GM23338 (cell line): Measurements from ENCODE around the gene TMEM270. TPM values are rescaled to one million over a fixed set of nuclear protein-coding genes. Genes with fewer than 3 reads are reported as not detected.

Source experiments
- ATAC-seq: fragments of 200-7000 bp; cut with Tn5 transposase; 3 replicates; pipeline ENCODE4 v1.9.1; 2020
- DNase-seq: peaks from one replicate; pipeline ENCODE4 v3.0.0-alpha.2; 2015; ENCODE audit warnings: low spot score
- H2AFZ ChIP-seq: fragments of 200-600 bp; sonication (generic); 2 replicates; pipeline ENCODE4 v1.8.0; 2016; ENCODE audit warnings: antibody characterized with exemption, mild to moderate bottlenecking, moderate library complexity
- H3F3A ChIP-seq: fragments of 200-600 bp; sonication (generic); replicated peaks from 2 replicates; pipeline ENCODE4 v1.8.0; 2017; ENCODE audit warnings: antibody characterized with exemption, mixed run types, low read depth
- H3K27ac ChIP-seq: fragments of 200-600 bp; sonication (generic); 2 replicates; pipeline ENCODE4 v1.6.1; 2016; ENCODE audit warnings: low read depth
- H3K27me3 ChIP-seq: fragments of 200-600 bp; sonication (generic); 2 replicates; pipeline ENCODE4 v1.8.0; 2016; ENCODE audit warnings: mild to moderate bottlenecking, mixed run types, moderate library complexity; ENCODE audit not compliant: insufficient read depth
- H3K36me3 ChIP-seq: fragments of 200-600 bp; sonication (generic); 2 replicates; pipeline ENCODE4 v1.8.0; 2016; ENCODE audit warnings: mild to moderate bottlenecking; ENCODE audit not compliant: insufficient read depth
- H3K4me1 ChIP-seq: fragments of 200-600 bp; sonication (generic); 2 replicates; pipeline ENCODE4 v1.8.0; 2016; ENCODE audit warnings: mild to moderate bottlenecking, moderate library complexity; ENCODE audit not compliant: insufficient read depth
- H3K4me2 ChIP-seq: fragments of 200-600 bp; sonication (generic); 2 replicates; pipeline ENCODE4 v1.7.1; 2017; ENCODE audit warnings: mixed run types
- H3K4me3 ChIP-seq: fragments of 200-600 bp; sonication (generic); 2 replicates; pipeline ENCODE4 v1.6.1; 2016; ENCODE audit warnings: mixed run types
- H3K79me2 ChIP-seq: fragments of 200-600 bp; sonication (generic); replicated peaks from 2 replicates; pipeline ENCODE4 v1.8.0; 2017; ENCODE audit warnings: mild to moderate bottlenecking; ENCODE audit not compliant: insufficient read depth
- H3K9me2 ChIP-seq: fragments of 200-600 bp; sonication (generic); 2 replicates; pipeline ENCODE4 v1.8.0; 2017; ENCODE audit not compliant: insufficient read depth
- H4K20me1 ChIP-seq: fragments of 200-600 bp; sonication (generic); replicated peaks from 2 replicates; pipeline ENCODE4 v1.8.0; 2017; ENCODE audit warnings: mild to moderate bottlenecking; ENCODE audit not compliant: insufficient read depth
- H3K27ac Mint-ChIP-seq: 2 replicates; pipeline ENCODE4 v1.8.0; 2020; ENCODE audit warnings: inconsistent platforms, mild to moderate bottlenecking, moderate library complexity, mixed read lengths
- H3K27me3 Mint-ChIP-seq: 3 replicates; pipeline ENCODE4 v1.8.0; 2022; ENCODE audit warnings: low read depth, mild to moderate bottlenecking, moderate library complexity, mixed read lengths, inconsistent platforms; ENCODE audit not compliant: insufficient read depth, poor library complexity
- H3K36me3 Mint-ChIP-seq: 3 replicates; pipeline ENCODE4 v1.8.0; 2021; ENCODE audit warnings: low read depth, mild to moderate bottlenecking, inconsistent platforms, moderate library complexity, mixed read lengths
- H3K4me1 Mint-ChIP-seq: 3 replicates; pipeline ENCODE4 v1.8.0; 2020; ENCODE audit warnings: mild to moderate bottlenecking, inconsistent platforms, mixed read lengths
- H3K4me3 Mint-ChIP-seq: 3 replicates; pipeline ENCODE4 v1.8.0; 2021; ENCODE audit warnings: moderate library complexity, mild to moderate bottlenecking, inconsistent platforms, mixed read lengths
- H3K9me3 Mint-ChIP-seq: 3 replicates; pipeline ENCODE4 v1.8.0; 2020; ENCODE audit warnings: moderate library complexity, mild to moderate bottlenecking, inconsistent platforms, mixed read lengths
- EZH2phosphoT487 ChIP-seq: fragments of 200-600 bp; sonication (generic); IDR thresholded peaks from one replicate; pipeline ENCODE4 v1.8.1; 2018; ENCODE audit warnings: antibody characterized with exemption; ENCODE audit not compliant: unreplicated experiment
- JUNB ChIP-seq: IDR thresholded peaks from one replicate; pipeline ENCODE4 v1.6.1; 2016; ENCODE audit warnings: antibody characterized with exemption; ENCODE audit not compliant: unreplicated experiment
- REST ChIP-seq: IDR thresholded peaks from one replicate; pipeline ENCODE4 v1.6.1; 2018; ENCODE audit warnings: antibody characterized with exemption; ENCODE audit not compliant: unreplicated experiment
- STAT1 ChIP-seq: IDR thresholded peaks from one replicate; pipeline ENCODE4 v1.6.1; 2016; ENCODE audit warnings: antibody characterized with exemption; ENCODE audit not compliant: unreplicated experiment
- ZNF114 ChIP-seq: fragments of 250-450 bp; sonication (Bioruptor Pico); IDR thresholded peaks from 2 replicates; pipeline ENCODE4 v1.5.0; 2020; ENCODE audit warnings: mild to moderate bottlenecking, moderate library complexity
- ZNF331 ChIP-seq: fragments of 250-450 bp; sonication (Bioruptor Pico); IDR thresholded peaks from 2 replicates; pipeline ENCODE4 v1.5.0; 2020; ENCODE audit warnings: low read depth, mild to moderate bottlenecking, moderate library complexity
- ZNF462 ChIP-seq: fragments of 250-450 bp; sonication (Bioruptor Pico); IDR thresholded peaks from 2 replicates; pipeline ENCODE4 v1.5.0; 2020; ENCODE audit warnings: mild to moderate bottlenecking, moderate library complexity
- polyA plus RNA-seq: library from polyadenylated mRNA; unstranded; fragments of >200 nt; fragmentation: Nextera tagmentation; extraction: Ambion mirVana; gene quantifications from 2 replicates; pipeline ENCODE4 v1.2.1, GENCODE V29; 2016
- total RNA-seq: library from RNA; depleted of rRNA; stranded (reverse); fragments of >200 nt; shearing (Covaris generic); gene quantifications from 2 replicates; pipeline ENCODE4 v1.2.3, GENCODE V29; 2014

Gene TMEM270
- total and polyA plus RNA-seq, 2 experiments from 2014 or later = not detected

- no peak for TF ChIP-seq ZNF462 (CRISPR knock-in tag)
- TF ChIP-seq JUNB = no peak
Observed at GRCh38 chr7:73865738-73866445, 4.9 kb downstream of the TMEM270 start (continued).

GRCh38 chr7:73866446-73866767 is 5.4 kb downstream of the TMEM270 start:
- no peak overlapping the region for H2AFZ ChIP-seq
- H3K27me3 Mint-ChIP-seq = peaks cover 12% of the 10 kb centered on the region
- H3K27me3 ChIP-seq = no peaks in the 10 kb centered on the region
- H3K4me2 ChIP-seq = no peak overlapping the region
- peaks cover 20% of the 10 kb centered on the region for H3K4me1 ChIP-seq
- DNase-seq (no peak), ATAC-seq (no peak)
- no peak overlapping the region for H3K27ac Mint-ChIP-seq
- no peaks in the 10 kb centered on the region for H3K9me2 ChIP-seq
- TF ChIP-seq JUNB (no peak), ZNF331 (CRISPR knock-in tag) (no peak), EZH2phosphoT487 (no peak), REST (no peak), STAT1 (no peak), ZNF114 (no peak)
- H3K79me2 ChIP-seq = no peaks in the 10 kb centered on the region
- no peaks in the 10 kb centered on the region for H4K20me1 ChIP-seq
- no peaks in the 10 kb centered on the region for H3F3A ChIP-seq
- H3K4me3 Mint-ChIP-seq = no peak overlapping the region
- H3K27ac ChIP-seq = no peak overlapping the region
- no peak overlapping the region for H3K4me3 ChIP-seq
- H3K36me3 ChIP-seq = no peaks in the 10 kb centered on the region
- H3K4me1 Mint-ChIP-seq = peaks cover 18% of the 10 kb centered on the region
- no peaks in the 10 kb centered on the region for H3K36me3 Mint-ChIP-seq
- H3K9me3 Mint-ChIP-seq = no peaks in the 10 kb centered on the region
